ENCODE measurements around the gene SH3RF3. TPM values are rescaled to one million over a fixed set of nuclear protein-coding genes. Genes with fewer than 3 reads are reported as not detected.

Gene SH3RF3
- total and polyA plus RNA-seq, 2 of the 13 experiments (the other 11 are each of a cell fraction or from before 2014, with no cell fraction given), result 0.04 TPM; not detected in 1

DNA sequence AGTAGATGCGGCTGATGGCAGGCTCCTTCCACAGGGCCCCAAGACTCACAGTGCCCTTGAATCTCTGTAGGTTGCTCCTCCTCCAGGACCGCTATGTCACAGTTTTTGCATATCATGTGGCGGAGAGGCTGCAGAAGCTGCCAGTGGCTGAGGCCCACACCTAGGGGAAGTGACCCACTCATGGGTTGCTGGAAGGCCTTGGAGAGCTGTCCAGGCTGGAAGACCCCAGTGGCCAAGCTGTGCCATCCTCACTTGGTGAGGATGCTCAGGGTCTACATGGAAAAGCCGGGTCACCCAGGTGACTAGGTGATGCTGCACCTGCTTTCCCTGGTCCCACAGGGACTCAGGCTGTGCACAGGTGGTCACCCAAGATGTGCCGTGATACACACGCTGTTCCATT is 394.1 kb downstream of the SH3RF3 start (continued):
- TF ChIP-seq, protein P1, sequence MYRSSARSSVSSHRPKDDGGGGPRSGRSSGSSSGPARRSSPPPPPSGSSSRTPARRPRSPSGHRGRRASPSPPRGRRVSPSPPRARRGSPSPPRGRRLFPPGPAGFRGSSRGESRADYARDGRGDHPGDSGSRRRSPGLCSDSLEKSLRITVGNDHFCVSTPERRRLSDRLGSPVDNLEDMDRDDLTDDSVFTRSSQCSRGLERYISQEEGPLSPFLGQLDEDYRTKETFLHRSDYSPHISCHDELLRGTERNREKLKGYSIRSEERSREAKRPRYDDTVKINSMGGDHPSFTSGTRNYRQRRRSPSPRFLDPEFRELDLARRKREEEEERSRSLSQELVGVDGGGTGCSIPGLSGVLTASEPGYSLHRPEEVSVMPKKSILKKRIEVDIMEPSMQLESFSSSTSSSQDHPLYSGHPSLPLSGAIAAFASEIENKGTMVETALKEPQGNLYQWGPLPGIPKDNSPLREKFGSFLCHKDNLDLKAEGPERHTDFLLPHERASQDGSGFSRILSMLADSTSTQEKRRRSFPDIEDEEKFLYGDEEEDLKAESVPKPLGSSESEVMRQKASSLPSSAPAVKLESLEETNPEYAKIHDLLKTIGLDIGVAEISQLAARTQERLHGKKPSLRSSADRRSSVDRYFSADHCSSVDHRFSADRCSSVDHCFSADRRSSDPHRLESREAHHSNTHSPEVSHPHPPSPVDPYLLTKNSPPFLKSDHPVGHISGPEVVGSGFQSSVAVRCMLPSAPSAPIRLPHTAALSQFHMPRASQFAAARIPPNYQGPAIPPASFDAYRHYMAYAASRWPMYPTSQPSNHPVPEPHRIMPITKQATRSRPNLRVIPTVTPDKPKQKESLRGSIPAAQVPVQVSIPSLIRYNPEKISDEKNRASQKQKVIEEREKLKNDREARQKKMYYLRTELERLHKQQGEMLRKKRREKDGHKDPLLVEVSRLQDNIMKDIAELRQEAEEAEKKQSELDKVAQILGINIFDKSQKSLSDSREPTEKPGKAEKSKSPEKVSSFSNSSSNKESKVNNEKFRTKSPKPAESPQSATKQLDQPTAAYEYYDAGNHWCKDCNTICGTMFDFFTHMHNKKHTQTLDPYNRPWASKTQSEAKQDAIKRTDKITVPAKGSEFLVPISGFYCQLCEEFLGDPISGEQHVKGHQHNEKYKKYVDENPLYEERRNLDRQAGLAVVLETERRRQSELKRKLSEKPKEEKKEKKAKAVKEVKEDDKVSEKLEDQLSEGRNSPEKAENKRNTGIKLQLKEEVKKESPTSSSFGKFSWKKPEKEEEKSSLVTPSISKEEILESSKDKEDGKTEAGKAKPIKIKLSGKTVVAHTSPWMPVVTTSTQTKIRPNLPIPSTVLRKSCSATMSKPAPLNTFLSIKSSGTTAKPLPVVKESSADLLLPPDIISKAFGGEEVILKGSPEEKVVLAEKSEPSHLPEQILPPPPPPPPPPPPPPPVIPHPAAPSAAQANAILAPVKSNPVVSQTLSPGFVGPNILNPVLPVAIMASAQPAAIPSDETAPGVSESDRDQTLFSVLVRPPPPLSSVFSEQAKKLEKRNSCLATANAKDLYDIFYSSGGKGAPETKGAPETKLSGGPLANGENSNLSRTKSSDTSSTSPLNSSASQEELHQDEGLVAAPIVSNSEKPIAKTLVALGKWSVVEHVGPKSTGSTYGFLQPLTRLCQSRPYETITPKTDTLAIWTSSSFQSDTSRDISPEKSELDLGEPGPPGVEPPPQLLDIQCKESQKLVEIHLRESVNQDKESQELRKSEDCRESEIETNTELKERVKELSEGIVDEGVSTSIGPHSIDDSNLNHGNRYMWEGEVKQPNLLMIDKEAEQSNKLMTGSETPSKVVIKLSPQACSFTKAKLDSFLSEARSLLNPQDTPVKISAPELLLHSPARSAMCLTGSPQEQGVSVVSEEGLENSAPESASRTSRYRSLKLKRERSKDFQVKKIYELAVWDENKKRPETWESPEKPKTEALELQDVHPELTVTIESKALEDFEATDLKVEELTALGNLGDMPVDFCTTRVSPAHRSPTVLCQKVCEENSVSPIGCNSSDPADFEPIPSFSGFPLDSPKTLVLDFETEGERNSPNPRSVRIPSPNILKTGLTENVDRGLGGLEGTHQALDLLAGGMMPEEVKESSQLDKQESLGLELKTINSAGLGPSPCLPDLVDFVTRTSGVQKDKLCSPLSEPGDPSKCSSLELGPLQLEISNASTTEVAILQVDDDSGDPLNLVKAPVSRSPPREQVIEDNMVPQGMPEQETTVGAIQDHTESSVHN (CRISPR knock-in tag; IDR thresholded peaks at IDR 0.05), result no peak
- TF ChIP-seq ZSCAN9 (CRISPR knock-in tag; IDR thresholded peaks at IDR 0.05; ENCODE audit: borderline replicate concordance) (no peak), MEIS1 (CRISPR knock-in tag; IDR thresholded peaks at IDR 0.05; ENCODE audit: borderline replicate concordance) (no peak), RBAK (CRISPR knock-in tag; IDR thresholded peaks at IDR 0.05) (no peak), SPEN (CRISPR knock-in tag; IDR thresholded peaks at IDR 0.05; ENCODE audit: low read depth) (no peak)
- TF ChIP-seq, protein P2, sequence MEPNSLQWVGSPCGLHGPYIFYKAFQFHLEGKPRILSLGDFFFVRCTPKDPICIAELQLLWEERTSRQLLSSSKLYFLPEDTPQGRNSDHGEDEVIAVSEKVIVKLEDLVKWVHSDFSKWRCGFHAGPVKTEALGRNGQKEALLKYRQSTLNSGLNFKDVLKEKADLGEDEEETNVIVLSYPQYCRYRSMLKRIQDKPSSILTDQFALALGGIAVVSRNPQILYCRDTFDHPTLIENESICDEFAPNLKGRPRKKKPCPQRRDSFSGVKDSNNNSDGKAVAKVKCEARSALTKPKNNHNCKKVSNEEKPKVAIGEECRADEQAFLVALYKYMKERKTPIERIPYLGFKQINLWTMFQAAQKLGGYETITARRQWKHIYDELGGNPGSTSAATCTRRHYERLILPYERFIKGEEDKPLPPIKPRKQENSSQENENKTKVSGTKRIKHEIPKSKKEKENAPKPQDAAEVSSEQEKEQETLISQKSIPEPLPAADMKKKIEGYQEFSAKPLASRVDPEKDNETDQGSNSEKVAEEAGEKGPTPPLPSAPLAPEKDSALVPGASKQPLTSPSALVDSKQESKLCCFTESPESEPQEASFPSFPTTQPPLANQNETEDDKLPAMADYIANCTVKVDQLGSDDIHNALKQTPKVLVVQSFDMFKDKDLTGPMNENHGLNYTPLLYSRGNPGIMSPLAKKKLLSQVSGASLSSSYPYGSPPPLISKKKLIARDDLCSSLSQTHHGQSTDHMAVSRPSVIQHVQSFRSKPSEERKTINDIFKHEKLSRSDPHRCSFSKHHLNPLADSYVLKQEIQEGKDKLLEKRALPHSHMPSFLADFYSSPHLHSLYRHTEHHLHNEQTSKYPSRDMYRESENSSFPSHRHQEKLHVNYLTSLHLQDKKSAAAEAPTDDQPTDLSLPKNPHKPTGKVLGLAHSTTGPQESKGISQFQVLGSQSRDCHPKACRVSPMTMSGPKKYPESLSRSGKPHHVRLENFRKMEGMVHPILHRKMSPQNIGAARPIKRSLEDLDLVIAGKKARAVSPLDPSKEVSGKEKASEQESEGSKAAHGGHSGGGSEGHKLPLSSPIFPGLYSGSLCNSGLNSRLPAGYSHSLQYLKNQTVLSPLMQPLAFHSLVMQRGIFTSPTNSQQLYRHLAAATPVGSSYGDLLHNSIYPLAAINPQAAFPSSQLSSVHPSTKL (CRISPR knock-in tag; IDR thresholded peaks at IDR 0.05), result no peak
